ENCODE data around the gene PDK2. TPM values are rescaled to one million over a fixed set of nuclear protein-coding genes. Genes with fewer than 3 reads are reported as not detected.

The PDK2 gene
- total and polyA plus RNA-seq, 2 experiments from 2014 or later = 30.2 to 48.1 TPM

DNA sequence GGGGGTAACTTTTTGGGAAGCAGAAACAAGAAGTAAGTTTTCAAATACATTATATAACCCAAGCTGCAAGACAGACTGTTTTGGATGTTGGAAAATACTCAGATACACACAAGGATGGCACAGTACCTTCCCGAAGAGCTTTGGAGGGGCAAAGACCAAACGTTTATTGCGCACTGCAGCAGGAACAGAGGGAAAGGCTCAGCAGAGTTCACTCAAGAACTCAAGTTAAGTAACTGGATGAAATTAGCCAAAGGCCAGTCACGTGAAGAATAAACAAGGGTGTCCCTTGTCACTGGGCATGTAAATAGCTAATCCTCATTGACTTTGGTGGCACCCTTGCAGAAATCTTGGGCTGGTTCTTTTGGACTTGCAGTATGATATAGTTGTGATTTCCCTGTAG, 2.8 kb downstream of the PDK2 start:
- no peak overlapping the region for H3K27ac ChIP-seq
- 75 to 76% methylated on average over 4 of the region's 4 CpGs for WGBS, 2 experiments (ENCODE audit: low coverage in 1 of 2, low lambda C conversion rate in 2 of 2, missing lambda C conversion rate in 2 of 2)

DNA sequence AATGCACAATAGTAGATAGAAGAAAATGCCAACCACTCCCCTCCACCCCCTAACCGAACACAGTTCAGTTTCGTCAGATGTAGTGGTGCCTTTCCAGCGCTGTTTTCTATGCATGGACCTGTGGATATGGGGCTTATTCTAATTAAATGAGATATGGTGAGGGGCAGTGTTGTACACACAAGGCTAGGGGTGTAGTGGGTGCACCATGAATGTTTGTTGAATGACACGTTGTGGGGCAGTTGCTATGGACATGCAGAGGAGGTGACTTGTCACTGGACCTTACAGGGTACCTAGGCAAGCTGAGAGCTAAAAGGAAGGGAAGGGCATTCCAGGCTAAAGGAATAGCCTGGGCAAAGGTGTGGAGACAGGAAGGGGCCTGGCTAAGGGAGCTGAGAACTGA, 3.4 kb downstream of the PDK2 start:
- no peak overlapping the region for H3K9ac ChIP-seq
- no peak overlapping the region for H3K4me3 ChIP-seq
- H3K27me3 ChIP-seq (replicated peaks; ENCODE audit: insufficient read depth) = no peaks in the 10 kb centered on the region
- TF ChIP-seq EZH2 (IDR thresholded peaks at IDR 0.05; ENCODE audit: insufficient read depth, poor library complexity, severe bottlenecking) (no peak), EZH2phosphoT487 (IDR thresholded peaks at IDR 0.05; ENCODE audit: insufficient read depth, low read depth) (no peak)
- no peak overlapping the region for H3K4me2 ChIP-seq (ENCODE audit: unreplicated experiment)
- H3K79me2 ChIP-seq (ENCODE audit: insufficient read depth) = peaks cover 7% of the 10 kb centered on the region; the same call in 1 of the 2 replicates
- WGBS, 2 experiments (ENCODE audit: low coverage in 1 of 2, low lambda C conversion rate in 2 of 2, missing lambda C conversion rate in 2 of 2) = 73 to 74% methylated on average over 4 of the region's 4 CpGs
- peaks cover 28% of the 10 kb centered on the region for H3K4me1 ChIP-seq (ENCODE audit: insufficient read depth)
- H3K27ac ChIP-seq = no peak overlapping the region
- H3F3A ChIP-seq (ENCODE audit: insufficient read depth) = peaks cover 28% of the 10 kb centered on the region
- no peak for DNase-seq
- H3K36me3 ChIP-seq (ENCODE audit: low read depth) = 0 out of 2 replicates have a peak, but pooled peaks cover 5% of the 10 kb centered on the region
- H4K20me1 ChIP-seq (ENCODE audit: insufficient read depth) = no peaks in the 10 kb centered on the region
- in situ Hi-C loops (cut with MboI) = loop anchor here (10.0 kb wide), 1 partner anchor 196 kb away; no protein-coding TSS in a partner anchor
- no peaks in the 10 kb centered on the region for H3K9me2 ChIP-seq (ENCODE audit: insufficient read depth)
- no peak overlapping the region for H2AFZ ChIP-seq
- H3K9me3 ChIP-seq (ENCODE audit: low read depth) = no peaks in the 10 kb centered on the region

More for the DNA sequence above, 2.8 kb downstream of the PDK2 start:
- H3K79me2 ChIP-seq (ENCODE audit: insufficient read depth) = peaks cover 7% of the 10 kb centered on the region; the same call in 1 of the 2 replicates
- in situ Hi-C loops (cut with MboI) = loop anchor here (10.0 kb wide), 1 partner anchor 197 kb away; no protein-coding TSS in a partner anchor
- H3K9ac ChIP-seq = no peak overlapping the region
- no peaks in the 10 kb centered on the region for H4K20me1 ChIP-seq (ENCODE audit: insufficient read depth)
- H3K9me3 ChIP-seq (ENCODE audit: low read depth) = no peaks in the 10 kb centered on the region
- H2AFZ ChIP-seq = no peak overlapping the region
- H3K4me3 ChIP-seq = no peak overlapping the region
- H3K9me2 ChIP-seq (ENCODE audit: insufficient read depth) = no peaks in the 10 kb centered on the region
- 0 out of 2 replicates have a peak, but pooled peaks cover 5% of the 10 kb centered on the region for H3K36me3 ChIP-seq (ENCODE audit: low read depth)
- H3K4me2 ChIP-seq (ENCODE audit: unreplicated experiment) = no peak overlapping the region
- no peak for DNase-seq
- TF ChIP-seq EZH2phosphoT487 (IDR thresholded peaks at IDR 0.05; ENCODE audit: insufficient read depth, low read depth) (no peak), EZH2 (IDR thresholded peaks at IDR 0.05; ENCODE audit: insufficient read depth, poor library complexity, severe bottlenecking) (no peak)
- H3K4me1 ChIP-seq (ENCODE audit: insufficient read depth) = peaks cover 28% of the 10 kb centered on the region
- peaks cover 35% of the 10 kb centered on the region for H3F3A ChIP-seq (ENCODE audit: insufficient read depth)
- no peaks in the 10 kb centered on the region for H3K27me3 ChIP-seq (replicated peaks; ENCODE audit: insufficient read depth)

DNA sequence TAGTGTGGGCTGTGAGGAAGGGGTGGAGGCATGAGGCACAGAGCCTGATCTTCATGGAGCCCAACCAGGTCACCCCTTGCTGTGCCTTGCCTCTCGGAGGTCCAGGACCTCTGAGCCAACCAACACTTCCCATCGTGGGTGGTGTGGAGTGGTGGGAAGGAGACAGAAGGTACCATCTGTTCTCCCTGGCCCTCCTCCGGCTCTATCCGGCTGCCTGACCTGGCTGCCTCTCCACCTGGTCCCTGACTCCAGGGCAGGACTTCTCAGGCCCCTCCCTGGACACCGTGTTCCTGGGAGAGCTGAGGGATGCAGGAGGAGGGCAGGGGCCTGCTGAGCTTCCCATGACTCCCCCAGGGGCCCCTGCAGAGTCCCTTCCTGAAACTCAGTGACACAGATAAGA, 3.9 kb downstream of the PDK2 start:
- H3K27me3 ChIP-seq (replicated peaks; ENCODE audit: insufficient read depth) = no peaks in the 10 kb centered on the region
- no peaks in the 10 kb centered on the region for H3K9me2 ChIP-seq (ENCODE audit: insufficient read depth)
- H3F3A ChIP-seq (ENCODE audit: insufficient read depth) = peaks cover 24% of the 10 kb centered on the region
- 53 to 56% methylated on average over 5 of the region's 5 CpGs for WGBS, 2 experiments (ENCODE audit: low coverage in 1 of 2, low lambda C conversion rate in 2 of 2, missing lambda C conversion rate in 2 of 2)
- no peak overlapping the region for H3K27ac ChIP-seq
- H3K4me2 ChIP-seq (ENCODE audit: unreplicated experiment) = no peak overlapping the region
- DNase-seq = no peak
- peaks cover 28% of the 10 kb centered on the region for H3K4me1 ChIP-seq (ENCODE audit: insufficient read depth)
- H3K9ac ChIP-seq = no peak overlapping the region
- no peaks in the 10 kb centered on the region for H3K9me3 ChIP-seq (ENCODE audit: low read depth)
- H3K36me3 ChIP-seq (ENCODE audit: low read depth) = 0 out of 2 replicates have a peak, but pooled peaks cover 5% of the 10 kb centered on the region
- no peak overlapping the region for H2AFZ ChIP-seq
- H3K79me2 ChIP-seq (ENCODE audit: insufficient read depth) = peaks cover 7% of the 10 kb centered on the region; the same call in 1 of the 2 replicates
- H4K20me1 ChIP-seq (ENCODE audit: insufficient read depth) = no peaks in the 10 kb centered on the region
- H3K4me3 ChIP-seq = no peak overlapping the region
- TF ChIP-seq EZH2 (IDR thresholded peaks at IDR 0.05; ENCODE audit: insufficient read depth, poor library complexity, severe bottlenecking) (no peak), EZH2phosphoT487 (IDR thresholded peaks at IDR 0.05; ENCODE audit: insufficient read depth, low read depth) (no peak)
- in situ Hi-C loops (cut with MboI) = loop anchor here (10.0 kb wide), 1 partner anchor 196 kb away; no protein-coding TSS in a partner anchor

DNA sequence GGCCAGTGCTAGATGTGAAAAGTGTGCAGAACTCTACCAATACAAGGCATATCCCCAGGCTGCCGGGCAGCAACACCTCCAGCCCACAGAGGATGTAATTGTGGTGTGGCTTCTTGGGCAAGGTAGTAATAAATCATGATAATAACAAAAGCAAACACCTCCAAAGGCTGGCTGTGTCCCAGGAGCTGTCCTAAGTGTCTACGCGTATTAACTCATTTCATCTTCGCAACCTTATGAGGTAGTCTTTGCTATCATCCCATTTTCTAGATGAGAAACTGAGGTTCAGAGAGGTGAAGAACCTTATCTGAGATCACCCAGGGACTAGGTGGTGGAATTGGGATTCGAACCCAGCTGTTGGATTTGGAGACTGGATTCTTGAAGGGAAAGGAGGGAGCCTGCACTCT, 5.3 kb downstream of the PDK2 start:
- 76 to 77% methylated on average over 5 of the region's 5 CpGs for WGBS, 2 experiments (ENCODE audit: low coverage in 1 of 2, low lambda C conversion rate in 2 of 2, missing lambda C conversion rate in 2 of 2)
- Histone ChIP-seq H3K9ac (no peak overlapping the region), H3K4me2 (ENCODE audit: unreplicated experiment) (no peak overlapping the region)

More for the DNA sequence above, 5.3 kb downstream of the PDK2 start:
- Histone ChIP-seq H3K4me3 (no peak overlapping the region), H3K9me3 (ENCODE audit: low read depth) (no peaks in the 10 kb centered on the region), H3K27me3 (replicated peaks; ENCODE audit: insufficient read depth) (no peaks in the 10 kb centered on the region), H3K79me2 (ENCODE audit: insufficient read depth) (peaks cover 5% of the 10 kb centered on the region; the same call in 1 of the 2 replicates), H2AFZ (no peak overlapping the region), H3K9me2 (ENCODE audit: insufficient read depth) (no peaks in the 10 kb centered on the region), H3K4me1 (ENCODE audit: insufficient read depth) (peaks cover 28% of the 10 kb centered on the region), H3F3A (ENCODE audit: insufficient read depth) (peaks cover 16% of the 10 kb centered on the region; the same call in 1 of the 2 replicates), H3K36me3 (ENCODE audit: low read depth) (0 out of 2 replicates have a peak, but pooled peaks cover 5% of the 10 kb centered on the region), H3K27ac (peak overlapping the region; percentile 16), H4K20me1 (ENCODE audit: insufficient read depth) (no peaks in the 10 kb centered on the region)
- in situ Hi-C loops (cut with MboI) = no loop called here
- TF ChIP-seq EZH2 (IDR thresholded peaks at IDR 0.05; ENCODE audit: insufficient read depth, poor library complexity, severe bottlenecking) = no peak
- DNase-seq = no peak

Data from GM23248 (cell line).